ENCODE results near the gene CES1.
"Not testable (repeated sequence)": the region's sequence is repeated elsewhere in the genome, so short reads cannot be mapped to it uniquely, and the experiment has no call there.

- not testable (repeated sequence) for TF ChIP-seq CTCF (IDR thresholded peaks at IDR 0.05; ENCODE audit: insufficient read depth, low read length, poor library complexity, severe bottlenecking); EZH2phosphoT487 (conservative IDR thresholded peaks at IDR 0.05; ENCODE audit: low read length)
Observed at GRCh38 chr16:55782091-55782792, 50.7 kb downstream of the CES1 start.
